Hypothalamus (tissue), 51 donors: ENCODE measurements around the gene CLEC2A.
"Not testable (repeated sequence)": the region's sequence is repeated elsewhere in the genome, so short reads cannot be mapped to it uniquely, and the experiment has no call there.

Source experiments
- DNase-seq, 51 donors: peaks; one replicate each; lab custom pipeline; 2025; lab: John Stamatoyannopoulos, UW

The CLEC2A gene

GRCh38 chr12:9932270-9932669, at the start of gene CLEC2A:
CLEC2A (minus strand) TSS chr12:9932370; CDS start chr12:9932329, 41 bp downstream.
- DNase-seq: no peak

- no peak for DNase-seq
Measured at GRCh38 chr12:9980126-9980525, 48.0 kb upstream of the CLEC2A start.

- no peak for DNase-seq
Measured at GRCh38 chr12:9977916-9978315, 45.7 kb upstream of the CLEC2A start.

GRCh38 chr12:9976626-9977025, 44.5 kb upstream of the CLEC2A start:
- DNase-seq: not testable (repeated sequence)

GRCh38 chr12:9975614-9976013, 43.4 kb upstream of the CLEC2A start:
- no peak for DNase-seq

- DNase-seq: not testable (repeated sequence)
Measured at GRCh38 chr12:9974731-9975130, 42.6 kb upstream of the CLEC2A start.

GRCh38 chr12:9973949-9974348, 41.8 kb upstream of the CLEC2A start:
- no peak for DNase-seq

- DNase-seq: no peak
Measured at GRCh38 chr12:9971181-9971580, 39.0 kb upstream of the CLEC2A start, which contains the start of gene CLEC12A. CLEC12A (plus strand) TSS chr12:9971409; CDS start chr12:9971597, 188 bp downstream.

GRCh38 chr12:9969673-9970072, 37.5 kb upstream of the CLEC2A start:
- no peak for DNase-seq

- DNase-seq: no peak
Measured at GRCh38 chr12:9961901-9962300, 29.7 kb upstream of the CLEC2A start.

GRCh38 chr12:9961106-9961505, 28.9 kb upstream of the CLEC2A start:
- no peak for DNase-seq

- DNase-seq: no peak
Measured at GRCh38 chr12:9960590-9960989, 28.4 kb upstream of the CLEC2A start.

- DNase-seq: no peak
Measured at GRCh38 chr12:9957834-9958233, 25.7 kb upstream of the CLEC2A start.

- not testable (repeated sequence) for DNase-seq
Measured at GRCh38 chr12:9952954-9953729, 21.0 kb upstream of the CLEC2A start.

- no peak for DNase-seq
Measured at GRCh38 chr12:9951026-9951675, 19.0 kb upstream of the CLEC2A start.

GRCh38 chr12:9948606-9949296, 16.6 kb upstream of the CLEC2A start:
- DNase-seq: no peak

- DNase-seq: no peak
Measured at GRCh38 chr12:9947674-9948073, 15.5 kb upstream of the CLEC2A start.

- no peak for DNase-seq
Measured at GRCh38 chr12:9944391-9944790, 12.2 kb upstream of the CLEC2A start.

- DNase-seq: peak in 9 of 51 donors; percentile 1 to 63 (median 15)
Measured at GRCh38 chr12:9943240-9943639, 11.1 kb upstream of the CLEC2A start.

GRCh38 chr12:9941838-9942237, 9.7 kb upstream of the CLEC2A start:
- DNase-seq: no peak

- DNase-seq: no peak
Measured at GRCh38 chr12:9940375-9940774, 8.2 kb upstream of the CLEC2A start.
